ENCODE measurements around the gene SMC3. TPM values are rescaled to one million over a fixed set of nuclear protein-coding genes. Genes with fewer than 3 reads are reported as not detected.
"Not testable (repeated sequence)": the region's sequence is repeated elsewhere in the genome, so short reads cannot be mapped to it uniquely, and the experiment has no call there.

SMC3 gene
- total and polyA plus RNA-seq, 2 donors: 24.6 to 63.7 TPM

DNA sequence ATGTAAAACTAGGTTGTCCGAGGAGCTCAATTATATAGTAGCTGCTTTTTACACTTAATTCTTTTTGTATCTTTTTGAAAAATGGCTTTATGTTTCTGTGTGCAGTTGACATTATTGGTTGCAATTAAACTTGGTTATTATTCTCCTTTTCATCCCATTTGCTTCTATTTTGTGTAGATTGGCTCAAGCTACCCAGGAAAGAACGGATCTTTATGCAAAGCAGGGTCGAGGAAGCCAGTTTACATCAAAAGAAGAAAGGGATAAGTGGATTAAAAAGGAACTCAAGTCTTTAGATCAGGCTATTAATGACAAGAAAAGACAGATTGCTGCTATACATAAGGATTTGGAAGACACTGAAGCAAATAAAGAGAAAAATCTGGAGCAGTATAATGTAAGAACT lies 16.5 kb downstream of the SMC3 start:
- 99% methylated on average over 3 of the region's 3 CpGs for WGBS
- Histone ChIP-seq H3K27ac (ENCODE audit: low read depth in 1 of 2, low read length in 1 of 2) (no peak overlapping the region), H3K36me3 (ENCODE audit: control insufficient read depth in 2 of 2, insufficient read depth in 2 of 2, low read length in 1 of 2) (peaks cover 32 to 82% of the 10 kb centered on the region in 2 donors), H3K4me3 (ENCODE audit: low read length in 2 of 2) (no peak overlapping the region), H3K27me3 (ENCODE audit: control insufficient read depth in 2 of 2, insufficient read depth in 1 of 2, low read length in 1 of 2) (no peaks in the 10 kb centered on the region), H3K9me3 (ENCODE audit: control insufficient read depth in 2 of 2, insufficient read depth in 1 of 2, low read length in 1 of 2) (no peaks in the 10 kb centered on the region), H3K4me1 (ENCODE audit: control insufficient read depth in 2 of 2, insufficient read depth in 2 of 2, low read length in 2 of 2) (no peaks in the 10 kb centered on the region)
- no peak for DNase-seq (ENCODE audit: low read depth in 6 of 9, low spot score in 9 of 9)

DNA sequence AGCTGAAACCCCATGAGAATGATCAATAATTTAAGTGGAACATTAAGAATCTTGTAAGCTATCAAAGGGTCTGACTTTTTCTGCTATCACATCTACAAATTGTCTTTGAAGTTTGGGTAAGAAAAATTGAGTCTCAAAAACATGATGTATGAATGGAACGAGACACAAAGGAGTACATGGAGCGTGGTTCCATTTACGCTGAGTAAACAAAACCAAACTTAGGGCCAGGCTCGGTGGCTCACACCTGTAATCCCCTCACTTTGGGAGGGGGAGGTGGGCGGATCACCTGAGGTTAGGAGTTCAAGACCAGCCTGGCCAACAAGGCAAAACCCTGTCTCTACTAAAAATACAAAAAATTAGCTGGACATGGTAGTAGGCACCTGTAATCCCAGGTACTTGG lies 24.3 kb downstream of the SMC3 start:
- 97% methylated on average over 5 of the region's 5 CpGs for WGBS
- no peak for DNase-seq (ENCODE audit: low read depth in 6 of 9, low spot score in 9 of 9)
- H3K9me3 ChIP-seq (ENCODE audit: control insufficient read depth in 2 of 2, insufficient read depth in 1 of 2, low read length in 1 of 2): no peaks in the 10 kb centered on the region
- H3K4me1 ChIP-seq (ENCODE audit: control insufficient read depth in 2 of 2, insufficient read depth in 2 of 2, low read length in 2 of 2): no peaks in the 10 kb centered on the region
- no peaks in the 10 kb centered on the region for H3K27me3 ChIP-seq (ENCODE audit: control insufficient read depth in 2 of 2, insufficient read depth in 1 of 2, low read length in 1 of 2)
- peaks cover 36 to 77% of the 10 kb centered on the region in 2 donors for H3K36me3 ChIP-seq (ENCODE audit: control insufficient read depth in 2 of 2, insufficient read depth in 2 of 2, low read length in 1 of 2)
- no peak overlapping the region for H3K4me3 ChIP-seq (ENCODE audit: low read length in 2 of 2)
- no peak overlapping the region for H3K27ac ChIP-seq (ENCODE audit: low read depth in 1 of 2, low read length in 1 of 2)

DNA sequence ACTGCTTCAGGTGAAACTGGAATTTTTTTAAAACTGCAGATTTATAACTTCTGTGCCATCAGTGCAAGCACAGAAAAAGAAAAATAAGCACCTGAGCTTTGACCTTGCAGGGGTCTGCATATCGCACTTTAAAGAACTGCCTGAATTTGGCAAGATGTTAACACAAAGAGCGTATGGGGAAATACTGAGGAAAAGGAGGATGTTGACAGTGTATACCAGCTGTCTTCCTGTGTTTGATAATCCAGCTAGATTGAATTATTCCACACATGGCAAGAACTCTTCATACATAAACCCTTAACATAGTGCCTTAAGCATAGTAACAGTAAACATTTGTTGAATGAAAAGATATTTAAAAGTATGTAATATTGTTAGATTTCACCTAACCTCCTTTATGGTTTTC lies 30.0 kb downstream of the SMC3 start:
- peaks cover 12 to 67% of the 10 kb centered on the region in 2 donors for H3K36me3 ChIP-seq (ENCODE audit: control insufficient read depth in 2 of 2, insufficient read depth in 2 of 2, low read length in 1 of 2)
- H3K9me3 ChIP-seq (ENCODE audit: control insufficient read depth in 2 of 2, insufficient read depth in 1 of 2, low read length in 1 of 2): no peaks in the 10 kb centered on the region
- no peaks in the 10 kb centered on the region for H3K4me1 ChIP-seq (ENCODE audit: control insufficient read depth in 2 of 2, insufficient read depth in 2 of 2, low read length in 2 of 2)
- 97% methylated on average over 2 of the region's 2 CpGs for WGBS
- DNase-seq (ENCODE audit: low read depth in 6 of 9, low spot score in 9 of 9): no peak
- H3K27me3 ChIP-seq (ENCODE audit: control insufficient read depth in 2 of 2, insufficient read depth in 1 of 2, low read length in 1 of 2): no peaks in the 10 kb centered on the region
- no peak overlapping the region for H3K4me3 ChIP-seq (ENCODE audit: low read length in 2 of 2)
- H3K27ac ChIP-seq (ENCODE audit: low read depth in 1 of 2, low read length in 1 of 2): no peak overlapping the region

DNA sequence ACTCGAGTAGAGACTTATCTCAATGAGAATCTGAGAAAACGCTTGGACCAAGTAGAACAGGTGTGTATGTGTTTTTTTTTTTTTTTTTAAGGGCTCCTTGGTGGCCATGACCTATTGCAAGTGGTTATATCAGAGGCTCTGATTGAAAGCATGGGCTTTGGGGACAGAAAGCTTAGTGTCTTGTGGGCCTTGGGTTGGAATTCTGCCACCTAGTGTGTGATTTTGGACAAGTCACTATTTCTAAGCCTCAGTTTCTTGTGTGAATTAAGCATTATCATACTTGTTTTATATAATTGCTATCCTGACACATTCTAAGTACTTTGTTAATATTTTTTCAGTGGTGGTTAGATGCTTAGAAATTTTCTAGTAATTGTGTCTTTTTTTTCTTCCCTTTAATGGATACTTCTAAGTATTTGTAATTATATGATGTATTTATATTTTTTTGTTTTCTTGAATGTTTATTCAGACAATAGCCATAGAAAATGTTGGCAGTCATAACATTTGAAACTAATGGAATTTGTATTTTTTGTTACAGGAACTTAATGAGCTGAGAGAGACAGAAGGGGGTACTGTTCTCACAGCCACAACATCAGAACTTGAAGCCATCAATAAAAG lies 33.1 kb downstream of the SMC3 start:
- Histone ChIP-seq H3K9me3 (ENCODE audit: control insufficient read depth in 2 of 2, insufficient read depth in 1 of 2, low read length in 1 of 2) (no peaks in the 10 kb centered on the region), H3K4me1 (ENCODE audit: control insufficient read depth in 2 of 2, insufficient read depth in 2 of 2, low read length in 2 of 2) (no peaks in the 10 kb centered on the region), H3K27me3 (ENCODE audit: control insufficient read depth in 2 of 2, insufficient read depth in 1 of 2, low read length in 1 of 2) (no peaks in the 10 kb centered on the region), H3K4me3 (ENCODE audit: low read length in 2 of 2) (no peak overlapping the region), H3K27ac (ENCODE audit: low read depth in 1 of 2, low read length in 1 of 2) (no peak overlapping the region), H3K36me3 (ENCODE audit: control insufficient read depth in 2 of 2, insufficient read depth in 2 of 2, low read length in 1 of 2) (peaks cover 7 to 74% of the 10 kb centered on the region in 2 donors)
- WGBS: 83% methylated on average over 2 of the region's 2 CpGs
- DNase-seq (ENCODE audit: low read depth in 6 of 9, low spot score in 9 of 9): peak in 7 of 9 donors; percentile 33 to 82 (median 65)

DNA sequence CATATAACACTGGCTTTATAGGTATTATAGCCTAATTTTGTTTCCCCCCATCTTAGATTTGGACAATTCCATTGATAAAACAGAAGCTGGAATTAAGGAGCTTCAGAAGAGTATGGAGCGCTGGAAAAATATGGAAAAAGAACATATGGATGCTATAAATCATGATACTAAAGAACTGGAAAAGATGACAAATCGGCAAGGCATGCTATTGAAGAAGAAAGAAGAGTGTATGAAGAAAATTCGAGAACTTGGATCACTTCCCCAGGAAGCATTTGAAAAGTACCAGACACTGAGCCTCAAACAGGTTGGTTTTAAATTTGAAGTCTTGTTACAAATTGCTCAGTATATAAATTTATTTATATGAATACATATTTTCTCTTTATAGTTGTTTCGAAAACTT lies 34.1 kb downstream of the SMC3 start:
- H3K27me3 ChIP-seq (ENCODE audit: control insufficient read depth in 2 of 2, insufficient read depth in 1 of 2, low read length in 1 of 2): no peaks in the 10 kb centered on the region
- H3K36me3 ChIP-seq (ENCODE audit: control insufficient read depth in 2 of 2, insufficient read depth in 2 of 2, low read length in 1 of 2): peaks cover 3 to 71% of the 10 kb centered on the region in 2 donors
- no peaks in the 10 kb centered on the region for H3K9me3 ChIP-seq (ENCODE audit: control insufficient read depth in 2 of 2, insufficient read depth in 1 of 2, low read length in 1 of 2)
- no peak overlapping the region for H3K27ac ChIP-seq (ENCODE audit: low read depth in 1 of 2, low read length in 1 of 2)
- 96% methylated on average over 4 of the region's 4 CpGs for WGBS
- H3K4me3 ChIP-seq (ENCODE audit: low read length in 2 of 2): no peak overlapping the region
- no peak for DNase-seq (ENCODE audit: low read depth in 6 of 9, low spot score in 9 of 9)
- H3K4me1 ChIP-seq (ENCODE audit: control insufficient read depth in 2 of 2, insufficient read depth in 2 of 2, low read length in 2 of 2): no peaks in the 10 kb centered on the region

DNA sequence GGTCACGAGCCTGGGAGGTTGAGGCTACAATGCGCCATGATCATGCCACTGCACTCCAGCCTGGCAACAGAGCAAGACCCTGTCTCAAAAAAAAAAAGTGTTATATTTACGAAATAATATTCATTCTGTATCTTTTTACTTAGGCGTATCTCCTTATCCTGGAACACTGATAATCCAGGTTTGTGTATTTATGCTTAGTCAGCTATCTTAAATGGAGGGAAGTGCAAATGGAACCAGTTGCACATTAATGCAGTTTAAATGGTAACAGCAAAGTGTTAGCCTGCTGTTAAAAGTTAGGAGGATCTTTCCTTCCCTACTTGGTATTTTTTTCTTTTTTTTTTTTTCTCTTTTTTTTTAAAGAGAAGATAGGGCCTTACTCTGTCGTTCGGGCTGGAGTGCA lies 40.6 kb downstream of the SMC3 start:
- Histone ChIP-seq H3K36me3 (ENCODE audit: control insufficient read depth in 2 of 2, insufficient read depth in 2 of 2, low read length in 1 of 2) (peaks cover 7 to 32% of the 10 kb centered on the region in 2 donors), H3K4me3 (ENCODE audit: low read length in 2 of 2) (no peak overlapping the region), H3K9me3 (ENCODE audit: control insufficient read depth in 2 of 2, insufficient read depth in 1 of 2, low read length in 1 of 2) (no peaks in the 10 kb centered on the region), H3K4me1 (ENCODE audit: control insufficient read depth in 2 of 2, insufficient read depth in 2 of 2, low read length in 2 of 2) (peaks cover 13 to 20% of the 10 kb centered on the region in 2 donors), H3K27me3 (ENCODE audit: control insufficient read depth in 2 of 2, insufficient read depth in 1 of 2, low read length in 1 of 2) (no peaks in the 10 kb centered on the region), H3K27ac (ENCODE audit: low read depth in 1 of 2, low read length in 1 of 2) (no peak overlapping the region)
- no peak for DNase-seq (ENCODE audit: low read depth in 6 of 9, low spot score in 9 of 9)
- 89% methylated on average over 6 of the region's 6 CpGs for WGBS

DNA sequence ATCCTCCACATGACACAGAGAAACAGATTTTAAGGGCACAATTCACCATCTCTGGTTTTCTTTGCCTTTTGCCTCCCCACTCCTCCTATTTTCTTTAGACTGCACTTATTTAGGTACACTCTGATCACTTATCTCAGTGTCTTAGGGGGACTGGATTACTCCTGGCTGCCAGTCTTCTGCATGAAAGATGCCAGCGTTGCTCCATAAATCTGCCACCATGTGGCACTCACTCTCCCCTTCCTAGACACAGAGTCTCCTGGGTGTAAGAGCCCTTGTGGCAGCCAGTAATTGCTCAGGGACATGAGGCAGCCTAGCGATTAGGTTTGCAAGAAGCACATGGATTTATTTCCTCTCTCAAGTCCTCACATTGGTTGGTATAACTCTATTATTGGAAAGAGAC lies 42.1 kb downstream of the SMC3 start:
- 64% methylated on average over 2 of the region's 2 CpGs for WGBS
- Histone ChIP-seq H3K9me3 (ENCODE audit: control insufficient read depth in 2 of 2, insufficient read depth in 1 of 2, low read length in 1 of 2) (no peaks in the 10 kb centered on the region), H3K36me3 (ENCODE audit: control insufficient read depth in 2 of 2, insufficient read depth in 2 of 2, low read length in 1 of 2) (peaks cover 7 to 20% of the 10 kb centered on the region in 2 donors), H3K27ac (ENCODE audit: low read depth in 1 of 2, low read length in 1 of 2) (no peak overlapping the region), H3K27me3 (ENCODE audit: control insufficient read depth in 2 of 2, insufficient read depth in 1 of 2, low read length in 1 of 2) (no peaks in the 10 kb centered on the region), H3K4me3 (ENCODE audit: low read length in 2 of 2) (no peak overlapping the region), H3K4me1 (ENCODE audit: control insufficient read depth in 2 of 2, insufficient read depth in 2 of 2, low read length in 2 of 2) (peaks cover 17 to 29% of the 10 kb centered on the region in 2 donors)
- no peak for DNase-seq (ENCODE audit: low read depth in 6 of 9, low spot score in 9 of 9)

DNA sequence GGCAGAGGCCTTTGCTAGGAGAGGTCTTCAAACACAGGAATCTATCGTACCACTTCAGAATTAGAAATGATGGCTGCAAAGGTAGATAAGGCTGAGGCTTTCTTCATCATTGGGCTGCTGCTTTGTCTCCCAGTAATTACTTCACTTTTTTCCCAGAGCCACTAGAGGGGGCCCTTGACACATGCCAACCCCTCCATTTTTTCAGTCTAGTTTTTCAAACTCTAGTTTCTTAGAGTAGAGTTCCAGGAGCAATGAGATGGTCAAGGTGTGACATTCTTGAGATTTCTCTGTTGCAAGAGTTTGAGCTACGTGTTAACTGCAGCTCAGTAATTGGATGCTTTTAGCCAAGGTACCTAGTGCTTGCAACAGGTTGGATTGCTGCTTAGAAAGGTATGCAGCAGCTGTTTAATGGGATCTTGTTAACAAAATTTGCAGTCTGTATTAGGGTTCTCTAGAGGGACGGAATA lies 42.8 kb downstream of the SMC3 start:
- H3K4me1 ChIP-seq (ENCODE audit: control insufficient read depth in 2 of 2, insufficient read depth in 2 of 2, low read length in 2 of 2): peaks cover 17 to 33% of the 10 kb centered on the region in 2 donors
- 36% methylated on average over 3 of the region's 3 CpGs for WGBS
- H3K27me3 ChIP-seq (ENCODE audit: control insufficient read depth in 2 of 2, insufficient read depth in 1 of 2, low read length in 1 of 2): no peaks in the 10 kb centered on the region
- no peaks in the 10 kb centered on the region for H3K9me3 ChIP-seq (ENCODE audit: control insufficient read depth in 2 of 2, insufficient read depth in 1 of 2, low read length in 1 of 2)
- H3K4me3 ChIP-seq (ENCODE audit: low read length in 2 of 2): no peak overlapping the region
- H3K36me3 ChIP-seq (ENCODE audit: control insufficient read depth in 2 of 2, insufficient read depth in 2 of 2, low read length in 1 of 2): peaks cover 7 to 13% of the 10 kb centered on the region in 2 donors
- no peak overlapping the region for H3K27ac ChIP-seq (ENCODE audit: low read depth in 1 of 2, low read length in 1 of 2)
- peak in 7 of 9 donors; percentile 38 to 83 (median 71) for DNase-seq (ENCODE audit: low read depth in 6 of 9, low spot score in 9 of 9)

DNA sequence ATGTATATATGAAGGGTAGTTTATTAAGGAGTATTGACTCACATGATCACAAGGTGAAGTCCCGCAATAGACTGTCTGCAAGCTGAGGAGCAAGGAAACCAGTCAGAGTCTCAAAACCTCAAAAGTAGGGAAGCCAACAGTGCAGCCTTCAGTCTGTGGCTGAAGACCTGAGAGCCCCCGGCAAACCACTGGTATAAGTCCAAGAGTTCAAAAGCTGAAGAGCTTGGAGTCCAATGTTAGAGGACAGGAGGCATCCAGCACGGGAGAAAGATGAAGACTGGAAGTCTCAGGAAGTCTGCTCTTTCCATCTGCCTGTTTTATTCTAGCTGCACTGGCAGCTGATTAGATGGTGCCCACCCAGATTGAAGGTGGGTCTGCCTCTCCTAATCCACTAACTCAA lies 43.3 kb downstream of the SMC3 start:
- DNase-seq (ENCODE audit: low read depth in 6 of 9, low spot score in 9 of 9); H3K9me3 ChIP-seq (ENCODE audit: control insufficient read depth in 2 of 2, insufficient read depth in 1 of 2, low read length in 1 of 2); H3K27me3 ChIP-seq (ENCODE audit: control insufficient read depth in 2 of 2, insufficient read depth in 1 of 2, low read length in 1 of 2); H3K27ac ChIP-seq (ENCODE audit: low read depth in 1 of 2, low read length in 1 of 2); H3K4me3 ChIP-seq (ENCODE audit: low read length in 2 of 2): not testable (repeated sequence)
- peaks cover 7 to 10% of the 10 kb centered on the region in 2 donors for H3K36me3 ChIP-seq (ENCODE audit: control insufficient read depth in 2 of 2, insufficient read depth in 2 of 2, low read length in 1 of 2)
- 79% methylated on average over 3 of the region's 3 CpGs for WGBS
- H3K4me1 ChIP-seq (ENCODE audit: control insufficient read depth in 2 of 2, insufficient read depth in 2 of 2, low read length in 2 of 2): peaks cover 17 to 37% of the 10 kb centered on the region in 2 donors

All from thymus (tissue), 11 donors.